Activated CD4-positive, CD25-positive, alpha-beta regulatory T cell (primary cell): ENCODE results near the gene APOL5.
"Not testable (repeated sequence)": the region's sequence is repeated elsewhere in the genome, so short reads cannot be mapped to it uniquely, and the experiment has no call there.

ENCODE experiments used
- DNase-seq, 4 experiments: peaks; one replicate each; lab custom pipeline; 2025; lab: John Stamatoyannopoulos, UW

Gene APOL5

DNA sequence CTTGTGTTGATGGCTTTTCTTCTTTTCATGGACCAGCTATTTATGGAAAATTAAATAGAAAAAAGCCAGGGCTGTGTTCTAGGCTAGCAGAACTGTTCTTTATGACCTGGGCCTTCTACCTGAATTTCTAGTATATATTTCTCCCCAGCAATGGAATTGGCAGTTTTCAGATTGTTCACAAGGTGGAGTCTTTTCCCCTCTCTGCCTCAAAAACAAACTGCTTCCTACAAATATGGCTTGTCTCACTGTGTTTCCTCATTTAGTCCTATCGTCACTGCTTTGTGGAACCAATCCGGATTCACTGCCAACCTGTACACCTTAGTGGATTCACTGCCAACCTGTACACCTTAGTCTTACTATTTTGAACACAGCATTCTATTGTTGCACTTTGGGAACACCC, 5.0 kb upstream of the APOL5 start:
- no peak for DNase-seq

DNA sequence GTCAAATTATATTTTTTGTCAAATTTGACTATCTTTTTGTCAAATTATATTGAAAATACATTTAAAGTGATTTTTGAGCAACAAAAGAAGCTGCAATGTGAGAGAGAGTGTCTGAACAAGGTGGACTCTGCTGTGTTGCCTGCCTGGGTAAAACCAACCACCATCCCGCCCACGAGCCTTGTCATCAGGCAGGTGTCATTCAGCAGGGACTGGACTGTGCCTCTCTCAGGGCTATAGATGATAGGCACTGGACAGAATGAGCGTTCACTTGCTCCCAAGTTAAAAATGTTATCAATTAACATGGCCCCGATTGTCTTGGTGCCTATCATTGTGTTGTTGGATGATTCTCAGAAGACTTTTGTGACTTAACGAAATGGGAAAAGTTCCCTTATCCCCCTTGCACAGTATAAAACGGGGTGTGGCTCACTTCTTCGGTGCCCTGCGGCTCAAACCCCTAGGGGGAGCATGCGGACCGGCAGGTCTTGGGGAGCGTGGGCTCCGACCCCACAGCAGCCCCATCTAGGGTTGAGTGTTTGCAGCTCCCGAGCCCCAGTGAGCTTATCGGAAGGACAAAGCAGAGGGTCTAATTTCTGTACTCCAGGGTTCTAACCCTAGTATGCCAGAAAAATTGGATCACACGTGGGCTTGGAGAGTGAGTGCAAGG, 1.7 kb downstream of the APOL5 start:
- no peak for DNase-seq

DNA sequence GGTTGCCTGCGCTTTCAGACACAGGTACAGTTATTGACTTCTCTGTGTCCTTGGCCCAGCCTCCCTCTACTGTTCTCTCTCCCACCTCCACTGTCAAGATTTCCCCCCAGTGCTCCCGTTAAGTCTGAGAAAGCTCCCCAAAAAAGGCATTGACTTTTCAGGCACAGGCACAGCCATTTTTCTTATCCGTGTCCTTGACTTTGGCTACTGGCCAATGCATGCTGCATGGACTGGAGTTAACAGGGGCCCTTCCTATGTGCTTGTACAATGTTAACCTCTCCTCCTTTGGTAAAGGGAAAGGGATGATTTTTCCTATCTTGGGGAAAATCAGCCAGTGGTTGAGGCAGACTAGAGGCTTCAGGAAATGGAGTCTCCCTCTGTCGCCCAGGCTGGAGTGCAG, 4.3 kb downstream of the APOL5 start:
- DNase-seq, result no peak

DNA sequence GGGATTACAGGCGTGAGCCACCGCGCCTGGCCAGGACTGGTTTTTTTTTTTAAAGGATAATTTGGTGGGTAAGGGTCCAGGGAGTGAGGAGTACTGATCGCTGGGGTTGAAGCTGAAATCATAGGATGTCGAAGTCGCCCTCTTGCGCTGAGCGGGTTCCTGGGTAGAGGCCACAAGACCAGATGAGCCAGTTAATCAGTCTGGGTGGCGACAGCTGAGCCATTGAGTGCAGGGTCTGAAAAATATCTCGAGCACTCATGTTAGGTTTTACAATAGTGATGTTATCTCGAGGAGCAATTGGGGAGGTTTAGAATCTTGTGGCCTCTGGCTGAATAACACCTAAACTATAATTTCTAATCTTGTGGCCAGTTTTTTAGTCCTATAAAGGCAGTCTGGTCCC, 7.8 kb downstream of the APOL5 start:
- no peak for DNase-seq

DNA sequence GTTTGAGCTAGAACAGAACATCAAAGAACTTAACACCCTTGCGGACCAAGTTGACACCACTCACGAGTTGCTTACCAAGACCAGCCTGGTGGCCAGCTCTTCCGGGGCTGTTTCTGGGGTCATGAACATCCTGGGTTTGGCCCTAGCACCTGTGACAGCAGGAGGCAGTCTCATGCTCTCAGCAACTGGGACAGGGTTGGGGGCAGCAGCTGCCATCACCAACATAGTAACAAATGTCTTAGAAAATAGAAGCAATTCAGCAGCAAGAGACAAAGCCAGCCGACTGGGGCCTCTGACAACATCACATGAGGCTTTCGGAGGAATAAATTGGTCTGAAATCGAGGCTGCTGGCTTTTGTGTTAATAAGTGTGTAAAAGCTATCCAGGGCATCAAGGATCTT, 8.7 kb downstream of the APOL5 start:
- DNase-seq, result no peak

DNA sequence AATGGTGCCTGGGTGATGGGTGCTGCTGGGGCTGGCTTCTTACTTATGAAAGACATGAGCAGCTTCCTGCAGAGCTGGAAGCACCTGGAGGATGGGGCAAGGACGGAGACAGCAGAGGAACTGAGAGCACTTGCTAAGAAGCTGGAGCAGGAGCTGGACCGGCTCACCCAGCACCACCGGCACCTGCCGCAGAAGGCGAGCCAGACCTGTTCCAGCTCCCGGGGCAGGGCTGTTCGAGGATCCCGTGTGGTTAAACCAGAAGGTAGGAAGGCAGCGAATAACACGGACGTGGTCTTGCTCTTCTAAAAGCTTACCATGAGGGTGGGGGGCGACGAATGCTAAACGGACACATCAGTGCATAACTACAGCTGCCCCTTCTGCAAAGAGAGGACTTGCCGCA, 9.3 kb downstream of the APOL5 start:
- no peak for DNase-seq

DNA sequence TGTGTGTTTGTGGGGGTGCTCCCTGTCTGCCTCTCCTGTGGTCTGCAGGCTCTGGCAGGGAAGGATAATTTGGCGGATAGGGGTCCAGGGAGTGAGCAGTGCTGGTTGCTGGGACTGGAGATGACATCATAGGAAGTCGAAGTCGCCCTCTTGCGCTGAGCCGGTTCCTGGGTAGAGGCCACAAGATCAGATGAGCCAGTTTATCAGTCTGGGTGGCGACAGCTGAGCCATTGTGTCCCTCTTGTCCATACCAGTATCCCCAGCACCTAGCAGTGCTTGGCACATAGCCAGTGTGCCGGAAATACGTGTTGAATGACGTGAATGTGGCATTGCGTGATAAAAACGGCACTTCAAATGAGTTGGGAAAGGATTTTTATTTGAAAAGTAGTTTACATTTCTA, 9.8 kb downstream of the APOL5 start:
- no peak for DNase-seq

DNA sequence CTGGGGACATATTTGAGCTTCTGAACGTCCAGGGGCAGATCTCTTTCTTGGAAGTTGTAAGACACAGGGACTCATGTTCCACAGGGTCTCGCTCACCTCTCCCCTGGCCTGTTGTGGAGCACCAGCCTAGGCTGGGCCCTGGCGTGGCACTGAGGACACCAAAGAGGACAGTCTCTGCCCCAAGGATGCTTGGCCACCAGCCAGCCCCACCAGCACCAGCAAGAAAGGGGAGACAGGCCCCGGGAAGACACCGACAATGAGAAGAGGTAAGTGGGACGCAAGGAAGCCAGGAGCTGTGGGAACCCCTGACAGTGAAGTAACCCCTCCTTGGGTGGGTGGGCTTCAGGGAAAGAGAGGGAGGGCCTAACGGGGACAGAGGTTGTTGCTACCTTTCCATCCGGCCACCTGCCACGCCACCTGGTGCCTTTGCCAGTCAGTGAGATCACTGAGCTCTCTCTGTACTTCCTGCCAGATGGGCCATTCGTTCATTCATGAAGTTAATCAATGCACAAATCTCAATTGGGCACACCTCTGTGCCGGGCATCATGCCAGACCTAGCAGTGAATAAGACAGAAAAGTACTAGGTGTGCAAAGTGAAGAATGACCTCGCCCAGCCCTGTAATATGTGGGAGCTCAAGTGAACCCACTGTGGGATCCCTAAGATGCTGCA, 11.1 kb downstream of the APOL5 start:
- DNase-seq, result no peak

DNA sequence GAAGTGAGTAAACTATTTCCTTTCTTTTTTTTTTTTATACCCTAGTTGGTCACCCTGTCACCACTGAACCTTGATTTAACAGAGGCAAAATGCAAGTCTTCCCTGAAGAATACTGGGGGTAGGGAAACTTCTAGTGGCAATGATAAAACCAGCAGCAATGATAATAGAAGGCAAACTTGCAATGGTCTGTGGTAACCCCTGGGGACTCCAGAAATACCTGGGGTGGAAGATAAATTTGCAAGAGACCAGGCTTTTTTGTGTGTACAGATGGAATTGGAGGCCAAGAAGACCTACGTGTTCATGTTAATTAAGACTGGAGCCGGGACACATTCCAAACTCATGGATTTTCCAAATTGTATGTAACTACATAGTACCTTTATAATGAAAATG, 11.6 kb downstream of the APOL5 start:
- no peak for DNase-seq

DNA sequence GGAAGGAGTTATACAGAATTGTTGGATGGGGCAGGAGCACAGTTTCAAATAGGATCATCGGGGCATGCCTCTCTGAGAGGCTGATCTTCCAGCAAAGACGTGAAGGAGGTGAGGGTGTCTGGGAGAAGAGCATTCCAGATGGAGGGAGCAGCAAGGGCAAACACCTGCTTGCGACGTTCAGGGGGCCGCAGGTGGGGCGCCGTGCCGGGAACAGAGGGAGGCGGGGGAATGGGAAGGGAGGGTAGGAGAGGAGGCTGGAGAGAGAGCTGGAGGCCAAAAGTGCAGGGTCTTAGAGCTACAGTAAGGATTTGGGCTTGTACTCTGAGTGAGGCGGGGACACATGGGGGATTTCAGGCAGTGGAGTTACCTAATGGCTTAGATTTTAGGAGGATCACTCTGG, 13.6 kb downstream of the APOL5 start:
- DNase-seq, result no peak

DNA sequence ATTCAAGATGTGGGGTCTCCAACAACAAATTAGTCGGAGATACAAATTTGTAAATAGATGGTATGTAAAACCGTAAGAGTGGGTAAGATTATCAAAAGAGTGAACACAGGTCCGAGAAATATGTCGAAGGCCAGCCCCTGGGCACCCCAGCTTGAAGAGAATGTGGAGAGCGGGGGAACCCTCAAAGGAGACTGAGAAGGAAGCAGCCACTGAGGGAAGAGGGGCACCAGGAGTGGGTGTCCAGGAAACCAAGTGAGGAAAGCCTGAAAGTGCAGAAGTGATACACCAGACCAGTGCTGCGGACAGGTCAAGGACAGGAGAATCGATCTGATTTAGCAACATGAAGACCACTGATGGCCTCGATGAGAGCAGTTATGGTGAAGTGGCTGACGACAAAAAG, 14.4 kb downstream of the APOL5 start:
- DNase-seq, result no peak

DNA sequence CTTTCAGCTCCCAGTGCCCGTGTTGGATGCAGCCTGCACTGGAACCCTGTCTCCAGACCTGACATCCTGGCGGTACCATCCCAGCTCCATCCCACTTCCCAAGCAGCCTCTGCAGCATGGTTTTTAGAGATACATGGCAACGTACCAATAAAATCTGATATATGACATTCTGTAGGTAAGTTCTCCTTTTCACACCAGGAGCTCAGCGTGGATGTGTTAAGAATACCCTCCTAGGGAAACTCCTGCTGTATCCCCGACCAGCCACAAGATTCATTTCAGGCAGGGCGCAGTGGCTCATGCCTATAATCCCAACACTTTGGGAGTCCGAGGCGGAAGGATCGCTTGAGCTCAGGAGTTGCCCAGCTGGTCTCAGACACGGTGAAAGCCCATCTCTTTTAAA, 15.4 kb downstream of the APOL5 start:
- DNase-seq, result no peak

DNA sequence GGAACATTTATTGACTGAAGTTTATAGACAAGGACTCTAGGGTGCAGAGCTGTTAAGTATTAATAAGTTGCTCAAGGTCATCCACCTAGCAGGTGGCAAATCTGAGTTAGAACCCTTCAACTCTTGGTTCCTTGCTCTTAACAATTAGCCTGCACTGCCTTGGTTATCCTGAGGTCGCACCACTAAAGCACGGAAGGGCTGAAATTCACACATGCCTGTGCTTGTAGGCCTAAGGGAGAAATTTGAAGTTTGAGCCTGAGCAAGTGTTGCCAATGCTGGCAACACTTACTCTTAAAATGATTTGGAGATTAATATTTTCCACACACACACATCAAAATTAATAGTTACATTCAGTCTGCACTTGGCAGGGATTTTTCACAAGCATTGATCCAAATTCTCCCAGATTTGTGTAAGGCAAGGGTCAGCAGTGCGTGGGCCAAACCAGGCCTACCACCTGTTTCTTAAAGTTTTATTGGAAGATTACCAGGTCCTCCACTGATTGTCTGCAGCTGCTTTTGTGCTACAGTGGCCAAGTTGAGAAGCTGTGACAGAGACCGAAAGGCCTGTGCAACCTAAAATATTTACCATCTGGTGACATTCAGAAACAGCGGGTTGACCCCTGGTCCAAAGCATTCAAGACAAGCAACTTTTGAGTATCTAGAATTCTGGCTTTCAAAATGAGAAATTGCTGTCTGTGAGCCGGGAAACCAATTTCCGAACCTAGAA, 16.3 kb downstream of the APOL5 start:
- no peak for DNase-seq

DNA sequence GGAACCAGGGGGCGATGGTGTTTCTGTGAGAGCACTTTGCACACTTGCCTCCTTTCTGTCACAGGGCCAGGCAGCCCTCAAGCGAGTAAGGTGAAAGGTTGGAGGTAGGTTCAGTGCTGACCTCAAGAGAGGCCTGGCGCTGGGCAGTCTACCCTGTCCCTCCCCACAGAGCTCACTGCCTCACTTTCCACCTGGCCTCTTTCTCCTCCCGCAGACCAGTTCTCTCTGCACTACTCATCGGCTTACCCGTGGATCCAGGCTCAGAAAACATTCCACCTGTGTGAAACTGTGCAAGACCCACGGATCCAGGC, 16.8 kb downstream of the APOL5 start:
- no peak for DNase-seq

DNA sequence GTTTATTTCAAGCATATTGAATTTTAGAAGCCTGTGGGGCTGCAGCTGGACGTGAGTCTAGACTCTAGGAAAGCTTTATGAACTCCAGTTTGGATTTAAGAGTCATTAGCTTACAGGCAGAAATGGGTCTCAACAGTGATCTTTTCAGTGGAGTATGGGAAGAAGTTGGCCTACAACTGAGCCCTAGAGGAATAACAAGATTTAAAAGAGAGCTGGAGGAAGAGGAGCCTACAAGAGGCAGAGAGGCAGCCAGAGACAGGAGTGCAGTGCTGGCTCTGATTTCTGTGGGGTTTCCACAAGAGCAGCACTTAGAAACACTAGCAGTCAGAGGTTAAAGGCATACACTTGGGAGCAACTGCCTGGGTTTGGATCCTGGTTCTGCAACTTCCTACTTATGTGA, 17.9 kb downstream of the APOL5 start:
- DNase-seq, result no peak

DNA sequence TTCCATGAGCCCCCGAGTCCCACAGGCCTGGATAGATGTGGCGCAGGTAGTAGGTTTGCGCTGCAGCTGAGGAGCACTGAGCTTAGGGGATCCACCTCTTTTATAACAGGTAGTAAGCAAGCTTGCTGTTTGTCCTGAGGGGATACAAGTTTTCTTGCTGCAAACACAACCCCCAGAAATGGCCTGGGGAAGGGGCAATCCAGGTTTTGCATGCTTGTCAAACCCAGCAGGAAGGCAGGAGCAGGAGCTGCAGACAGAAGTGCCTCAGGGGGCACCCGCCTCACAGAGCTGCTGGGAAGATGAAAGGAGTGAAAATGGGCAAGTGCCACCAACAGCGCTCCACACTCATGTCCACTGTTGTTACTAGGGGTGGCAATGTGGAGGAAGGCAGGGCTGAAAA, 18.5 kb downstream of the APOL5 start:
- DNase-seq, result no peak

DNA sequence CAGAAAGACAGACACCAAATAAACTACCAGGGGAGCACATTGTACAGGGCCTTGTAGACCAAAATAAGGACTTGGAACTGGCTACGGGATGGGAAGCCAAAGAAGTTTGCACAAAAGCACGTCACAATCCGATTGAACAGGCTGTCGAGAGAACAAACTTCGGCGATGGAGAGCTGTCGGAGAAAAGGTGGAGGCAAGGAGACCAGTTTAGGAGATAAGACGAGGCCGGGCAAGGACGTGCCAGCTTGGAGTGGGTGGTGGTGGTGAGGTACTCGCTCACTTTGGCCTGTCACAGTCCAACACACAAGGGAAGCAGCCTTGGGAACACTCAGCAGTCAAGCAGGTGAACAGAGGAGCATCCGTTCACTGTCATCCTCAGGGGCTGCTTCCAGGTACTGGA, 19.0 kb downstream of the APOL5 start:
- DNase-seq, result no peak

DNA sequence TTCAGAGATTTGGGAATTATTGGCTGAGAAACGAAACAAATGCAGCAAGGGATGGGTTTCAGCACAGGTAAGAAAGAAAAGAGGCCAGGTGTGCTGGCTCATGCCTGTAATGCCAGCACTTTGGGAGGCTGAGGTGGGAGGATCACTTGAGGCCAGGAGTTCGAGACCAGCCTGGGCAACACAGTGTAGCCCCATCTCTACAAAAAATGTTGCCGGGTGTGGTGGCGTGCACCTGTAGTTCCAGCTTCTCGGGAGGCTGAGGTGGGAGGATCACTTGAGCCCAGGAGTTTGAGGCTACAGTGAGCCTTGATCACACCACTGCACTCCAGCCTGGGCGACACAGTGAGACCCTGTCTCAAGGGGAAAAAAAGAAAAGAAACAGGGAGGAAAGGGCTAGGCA, 20.2 kb downstream of the APOL5 start:
- DNase-seq, result not testable (repeated sequence)

DNA sequence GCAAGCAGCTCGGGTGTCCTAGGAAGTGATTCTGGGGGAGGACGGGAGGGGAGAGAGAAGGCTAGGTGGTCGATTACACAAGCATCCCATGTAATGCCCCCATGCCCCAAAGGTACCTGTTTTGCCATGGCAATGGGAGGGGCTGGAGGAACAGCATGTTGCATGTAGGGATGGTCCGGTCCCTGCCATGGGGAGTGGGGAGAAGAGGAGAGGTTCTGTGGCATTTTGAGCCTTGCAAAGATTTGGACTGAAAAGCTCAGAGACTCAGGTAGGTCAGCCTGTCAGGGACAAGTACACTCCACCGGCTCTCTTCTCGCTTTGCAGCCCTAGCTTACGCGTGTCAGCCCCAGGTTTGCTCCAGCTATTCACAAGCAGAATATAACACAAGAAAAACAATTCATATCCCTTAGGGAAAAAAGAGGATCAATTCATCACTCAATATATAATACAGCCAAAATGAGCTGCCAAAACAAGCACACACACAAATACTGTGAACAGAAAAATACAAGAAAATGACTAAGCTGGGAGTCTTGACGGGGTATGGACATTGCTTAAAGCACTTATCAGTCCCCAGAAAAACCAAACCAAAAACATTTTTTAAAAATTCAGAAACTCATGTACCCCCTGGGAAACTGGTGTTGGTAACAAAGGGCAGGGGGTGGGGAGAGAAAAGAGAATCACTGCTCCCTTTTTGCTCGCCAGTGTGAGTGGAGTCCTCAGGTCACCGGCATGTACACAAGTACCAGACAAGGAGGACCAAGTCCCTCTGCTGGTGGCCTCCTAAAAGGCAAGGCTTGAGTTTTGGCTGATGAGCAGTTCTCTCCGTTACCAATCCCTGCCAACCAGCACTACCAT, 21.6 kb downstream of the APOL5 start:
- no peak for DNase-seq

DNA sequence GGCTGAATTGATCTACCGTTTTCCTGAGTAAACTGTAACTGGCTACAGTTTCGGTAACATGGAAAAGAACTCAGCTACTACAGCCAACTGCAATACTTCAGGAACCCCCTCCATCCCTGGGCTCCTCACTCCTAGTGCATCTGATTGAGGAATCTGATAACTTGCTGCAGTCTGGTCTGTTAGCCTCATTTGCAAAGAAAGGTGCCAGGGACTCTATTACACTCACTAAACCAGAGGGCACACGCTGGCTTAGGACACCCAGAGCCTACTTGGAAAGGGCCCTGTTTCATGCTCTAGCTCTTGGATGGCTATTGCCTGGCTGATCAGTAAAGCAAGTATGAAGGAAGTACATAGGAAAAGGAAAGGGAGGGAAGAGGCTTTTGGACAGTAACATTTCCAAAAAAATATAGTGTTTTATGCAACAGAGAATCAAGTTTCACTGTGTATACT, 22.3 kb downstream of the APOL5 start:
- no peak for DNase-seq

DNA sequence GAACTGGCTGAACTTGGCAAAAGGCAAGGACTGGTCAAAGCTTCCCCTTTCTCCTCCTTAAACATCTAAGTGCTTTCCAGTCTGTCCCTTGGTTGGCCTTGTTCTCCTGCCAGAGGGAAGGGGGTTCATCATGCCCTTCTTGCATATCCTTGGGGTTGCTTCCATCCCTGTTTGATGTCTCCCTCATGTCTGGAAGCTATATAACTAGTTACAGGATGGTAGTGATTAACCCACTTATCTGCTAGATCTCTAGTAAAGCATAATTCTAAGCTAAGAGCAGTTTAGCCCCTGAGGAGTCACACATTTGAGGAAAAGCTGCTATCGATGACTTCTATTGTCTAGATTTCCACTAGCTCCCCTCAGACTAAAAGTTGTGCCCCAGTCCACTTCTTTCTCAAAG, 22.9 kb downstream of the APOL5 start:
- DNase-seq, result no peak

DNA sequence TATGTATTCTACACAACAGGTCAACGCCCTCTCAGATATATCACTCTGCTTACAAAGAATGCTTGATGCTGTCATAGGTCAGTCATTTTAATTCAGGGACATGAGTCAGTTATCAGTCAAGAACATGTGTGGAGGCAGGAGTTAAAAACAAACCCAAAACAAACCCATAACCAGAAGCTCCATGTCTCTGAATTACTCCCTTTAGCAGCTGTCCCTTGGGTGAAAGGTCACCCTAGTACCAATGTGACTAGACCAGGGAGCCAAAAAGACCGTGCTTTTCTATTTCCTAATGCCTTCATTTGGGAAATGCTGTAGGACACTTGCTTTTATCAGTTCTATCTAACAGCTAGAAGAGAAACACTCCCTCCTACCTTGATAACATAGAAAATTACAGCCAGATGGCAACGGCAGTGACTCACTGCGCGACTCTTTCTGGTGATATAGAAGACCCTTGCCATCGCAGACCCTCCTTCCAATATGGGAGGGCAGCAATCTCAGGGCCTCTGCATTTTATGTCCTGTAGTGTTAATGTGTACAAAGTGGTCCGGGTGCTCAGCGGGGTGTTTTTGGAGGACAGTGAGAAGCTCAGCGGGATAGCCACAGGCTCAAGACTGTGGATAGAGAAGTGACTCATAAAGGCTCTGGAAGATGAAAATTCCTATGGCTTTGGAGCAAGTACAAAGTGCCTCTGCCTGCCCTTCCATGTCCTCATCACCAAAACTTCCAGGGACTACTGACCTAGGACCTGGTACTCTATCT, 24.8 kb downstream of the APOL5 start:
- DNase-seq, result no peak
